GM23338 (cell line): ENCODE measurements around the gene SERTAD1.

Source experiments
- CTCF ChIP-seq, 2 experiments: fragments of 200-600 bp in 1 of 2; sonication (generic) in 1 of 2; conservative IDR thresholded peaks; 2 replicates each; pipeline versions ENCODE4 v1.5.1 to v1.6.1; 2016 to 2017; ENCODE audit warnings: antibody characterized with exemption in 2 of 2, low read depth in 2 of 2, mild to moderate bottlenecking in 2 of 2, moderate library complexity in 1 of 2
- ETS1 ChIP-seq: IDR thresholded peaks from 2 replicates; pipeline ENCODE4 v1.6.1; 2016; ENCODE audit warnings: antibody characterized with exemption
- EZH2 ChIP-seq: fragments of 200-600 bp; sonication (generic); IDR thresholded peaks from one replicate; pipeline ENCODE4 v1.8.0; 2017; ENCODE audit warnings: antibody characterized with exemption, mild to moderate bottlenecking, low read depth; ENCODE audit not compliant: unreplicated experiment
- EZH2phosphoT487 ChIP-seq: fragments of 200-600 bp; sonication (generic); IDR thresholded peaks from one replicate; pipeline ENCODE4 v1.8.1; 2018; ENCODE audit warnings: antibody characterized with exemption; ENCODE audit not compliant: unreplicated experiment
- POLR2AphosphoS5 ChIP-seq: IDR thresholded peaks from 2 replicates; pipeline ENCODE4 v1.6.1; 2016; ENCODE audit warnings: antibody characterized with exemption, low read depth
- REST ChIP-seq: IDR thresholded peaks from one replicate; pipeline ENCODE4 v1.6.1; 2018; ENCODE audit warnings: antibody characterized with exemption; ENCODE audit not compliant: unreplicated experiment
- ZNF114 ChIP-seq: fragments of 250-450 bp; sonication (Bioruptor Pico); IDR thresholded peaks from 2 replicates; pipeline ENCODE4 v1.5.0; 2020; ENCODE audit warnings: mild to moderate bottlenecking, moderate library complexity

GRCh38 chr19:40422748-40423566 lies 2.8 kb downstream of the SERTAD1 start:
- TF ChIP-seq EZH2phosphoT487 (no peak), POLR2AphosphoS5 (no peak), CTCF (conservative IDR thresholded peaks at IDR 0.05; ENCODE audit: low read depth in 2 of 2) (no peak), ETS1 (no peak), REST (no peak), EZH2 (no peak), ZNF114 (no peak)
